Panc1 (cell line): ENCODE data around the gene ABHD15. TPM values are rescaled to one million over a fixed set of nuclear protein-coding genes. Genes with fewer than 3 reads are reported as not detected.

Experiments
- ATAC-seq: fragments of 200-7000 bp; cut with Tn5 transposase; 2 replicates; pipeline ENCODE4 v1.9.1; 2020; ENCODE audit warnings: mild to moderate bottlenecking, moderate library complexity
- BruUV-seq: library from RNA; stranded (reverse); fragments of 400-500 nt; replicated peaks from 2 replicates; lab custom pipeline; 2021; lab: Mats Ljungman, UMichigan
- CTCF ChIA-PET: fragments of 300-600 bp; sonication (Branson Sonifier 250); formaldehyde crosslinking; loops from one replicate; lab custom pipeline; 2022; ENCODE audit warnings: antibody characterized with exemption; lab: Charles Lee
- POLR2A ChIA-PET: fragments of 300-600 bp; sonication (Branson Sonifier 250); formaldehyde crosslinking; loops from one replicate; lab custom pipeline; 2022; ENCODE audit warnings: antibody characterized with exemption; lab: Charles Lee
- DNase-seq: peaks from one replicate; pipeline ENCODE4 v3.0.0-alpha.2; 2010; ENCODE audit warnings: low read depth, low spot score
- H3K27ac ChIP-seq: 2 replicates; pipeline ENCODE4 v1.5.1; 2011; ENCODE audit warnings: mild to moderate bottlenecking, low read length, inconsistent platforms
- H3K27me3 ChIP-seq: fragments of 200-500 bp; sonication (Bioruptor generic); 2 replicates; pipeline ENCODE4 v1.6.0; 2014; ENCODE audit warnings: low read length, inconsistent platforms; ENCODE audit not compliant: control insufficient read depth, insufficient read depth
- H3K36me3 ChIP-seq: fragments of 200-500 bp; sonication (Bioruptor generic); 2 replicates; pipeline ENCODE4 v1.5.1; 2014; ENCODE audit warnings: inconsistent platforms, mild to moderate bottlenecking, low read length, moderate library complexity; ENCODE audit not compliant: control insufficient read depth, insufficient read depth
- H3K4me1 ChIP-seq: 2 replicates; pipeline ENCODE4 v1.5.1; 2011; ENCODE audit warnings: inconsistent platforms, mild to moderate bottlenecking, low read length, moderate library complexity; ENCODE audit not compliant: control insufficient read depth, insufficient read depth
- H3K4me3 ChIP-seq, 2 experiments: 2 replicates each; pipeline ENCODE4 v1.5.1; 2011 to 2012; ENCODE audit warnings: low read depth in 2 of 2, low read length in 2 of 2, mild to moderate bottlenecking in 2 of 2, inconsistent platforms in 1 of 2, moderate library complexity in 1 of 2
- H3K9me3 ChIP-seq: fragments of 200-500 bp; sonication (Bioruptor generic); 2 replicates; pipeline ENCODE4 v1.5.1; 2014; ENCODE audit warnings: low read depth, mild to moderate bottlenecking, inconsistent platforms, low read length, moderate library complexity; ENCODE audit not compliant: control insufficient read depth, insufficient read depth
- POLR2AphosphoS5 ChIP-seq: IDR thresholded peaks from 2 replicates; pipeline ENCODE4 v1.6.1; 2012; ENCODE audit warnings: mild to moderate bottlenecking, low read depth, low read length, moderate library complexity
- SIN3A ChIP-seq: IDR thresholded peaks from 2 replicates; pipeline ENCODE4 v1.6.1; 2012; ENCODE audit warnings: low read depth, mild to moderate bottlenecking, low read length, moderate library complexity, borderline replicate concordance; ENCODE audit not compliant: insufficient read depth
- TCF7L2 ChIP-seq: IDR thresholded peaks from 2 replicates; pipeline ENCODE4 v1.6.1; 2011; ENCODE audit warnings: mild to moderate bottlenecking, low read depth, low read length, inconsistent platforms
- in situ Hi-C: cut with HindIII; loops from 2 replicates; pipeline ENCODE4 v1.10.0; 2016; ENCODE audit warnings: low sequenced_read_pairs, low pct_unique_long_range_greater_than_20kb
- intact Hi-C: fragments of 100-400 bp; cut with micrococcal nuclease; formaldehyde crosslinking; loops from one replicate; pipeline ENCODE4 v1.10.0; 2022; ENCODE audit not compliant: unreplicated experiment
- total RNA-seq: library from RNA; stranded (reverse); gene quantifications from one replicate; pipeline ENCODE4 v1.2.1, GENCODE V29; 2021; ENCODE audit not compliant: unreplicated experiment
- TF ChIP-seq, protein P1 (sequence below): fragments of 450-650 bp; IDR thresholded peaks from 2 replicates; pipeline ENCODE4 v1.5.1; 2017; ENCODE audit warnings: mild to moderate bottlenecking
- TF ChIP-seq, protein P2 (sequence below), 2 experiments: IDR thresholded peaks; 2 replicates each; pipeline ENCODE4 v1.6.1; 2011 to 2012; ENCODE audit warnings: low read depth in 2 of 2, control low read depth in 1 of 2, low read length in 1 of 2, mild to moderate bottlenecking in 1 of 2, moderate library complexity in 1 of 2; ENCODE audit not compliant: insufficient read depth in 1 of 2

The ABHD15 gene
- total RNA-seq, 1 experiment from 2014 or later: 33.7 TPM

DNA sequence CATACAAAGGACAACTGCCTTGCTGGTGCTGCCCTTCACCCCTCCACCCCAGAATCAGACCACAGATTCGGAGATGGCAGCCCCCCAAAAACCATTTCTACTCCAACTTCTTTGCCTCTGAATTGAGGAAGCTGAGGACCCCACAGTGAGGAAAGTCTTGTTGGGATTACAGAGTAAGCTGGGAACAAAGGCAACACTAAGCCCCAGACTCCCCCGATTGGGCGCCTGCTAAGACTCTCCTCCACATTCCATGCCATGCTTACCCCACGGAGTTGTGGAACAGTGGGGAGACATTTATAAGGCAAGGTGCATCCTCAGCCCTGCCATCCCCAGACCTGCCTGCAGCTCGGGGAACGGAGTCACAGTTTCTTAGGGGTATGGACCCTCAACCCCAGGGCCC, 20.8 kb upstream of the ABHD15 start:
- no TSS peak for BruUV-seq
- CTCF ChIA-PET: interaction anchor here (0.6 kb wide), 3 partner anchors 192 to 649 kb away, joined by 3 to 7 read pairs (median 6); no protein-coding TSS in a partner anchor
- peaks cover 48% of the 10 kb centered on the region for H3K4me1 ChIP-seq
- no peak for DNase-seq
- ATAC-seq: no peak
- intact Hi-C loops (no loop called here), in situ Hi-C loops (no loop called here)
- POLR2A ChIA-PET: no interaction called here
- TF ChIP-seq, protein P1, sequence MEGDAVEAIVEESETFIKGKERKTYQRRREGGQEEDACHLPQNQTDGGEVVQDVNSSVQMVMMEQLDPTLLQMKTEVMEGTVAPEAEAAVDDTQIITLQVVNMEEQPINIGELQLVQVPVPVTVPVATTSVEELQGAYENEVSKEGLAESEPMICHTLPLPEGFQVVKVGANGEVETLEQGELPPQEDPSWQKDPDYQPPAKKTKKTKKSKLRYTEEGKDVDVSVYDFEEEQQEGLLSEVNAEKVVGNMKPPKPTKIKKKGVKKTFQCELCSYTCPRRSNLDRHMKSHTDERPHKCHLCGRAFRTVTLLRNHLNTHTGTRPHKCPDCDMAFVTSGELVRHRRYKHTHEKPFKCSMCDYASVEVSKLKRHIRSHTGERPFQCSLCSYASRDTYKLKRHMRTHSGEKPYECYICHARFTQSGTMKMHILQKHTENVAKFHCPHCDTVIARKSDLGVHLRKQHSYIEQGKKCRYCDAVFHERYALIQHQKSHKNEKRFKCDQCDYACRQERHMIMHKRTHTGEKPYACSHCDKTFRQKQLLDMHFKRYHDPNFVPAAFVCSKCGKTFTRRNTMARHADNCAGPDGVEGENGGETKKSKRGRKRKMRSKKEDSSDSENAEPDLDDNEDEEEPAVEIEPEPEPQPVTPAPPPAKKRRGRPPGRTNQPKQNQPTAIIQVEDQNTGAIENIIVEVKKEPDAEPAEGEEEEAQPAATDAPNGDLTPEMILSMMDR: no peak
- TF ChIP-seq POLR2AphosphoS5 (no peak), TCF7L2 (no peak), SIN3A (no peak)
- TF ChIP-seq, protein P2, sequence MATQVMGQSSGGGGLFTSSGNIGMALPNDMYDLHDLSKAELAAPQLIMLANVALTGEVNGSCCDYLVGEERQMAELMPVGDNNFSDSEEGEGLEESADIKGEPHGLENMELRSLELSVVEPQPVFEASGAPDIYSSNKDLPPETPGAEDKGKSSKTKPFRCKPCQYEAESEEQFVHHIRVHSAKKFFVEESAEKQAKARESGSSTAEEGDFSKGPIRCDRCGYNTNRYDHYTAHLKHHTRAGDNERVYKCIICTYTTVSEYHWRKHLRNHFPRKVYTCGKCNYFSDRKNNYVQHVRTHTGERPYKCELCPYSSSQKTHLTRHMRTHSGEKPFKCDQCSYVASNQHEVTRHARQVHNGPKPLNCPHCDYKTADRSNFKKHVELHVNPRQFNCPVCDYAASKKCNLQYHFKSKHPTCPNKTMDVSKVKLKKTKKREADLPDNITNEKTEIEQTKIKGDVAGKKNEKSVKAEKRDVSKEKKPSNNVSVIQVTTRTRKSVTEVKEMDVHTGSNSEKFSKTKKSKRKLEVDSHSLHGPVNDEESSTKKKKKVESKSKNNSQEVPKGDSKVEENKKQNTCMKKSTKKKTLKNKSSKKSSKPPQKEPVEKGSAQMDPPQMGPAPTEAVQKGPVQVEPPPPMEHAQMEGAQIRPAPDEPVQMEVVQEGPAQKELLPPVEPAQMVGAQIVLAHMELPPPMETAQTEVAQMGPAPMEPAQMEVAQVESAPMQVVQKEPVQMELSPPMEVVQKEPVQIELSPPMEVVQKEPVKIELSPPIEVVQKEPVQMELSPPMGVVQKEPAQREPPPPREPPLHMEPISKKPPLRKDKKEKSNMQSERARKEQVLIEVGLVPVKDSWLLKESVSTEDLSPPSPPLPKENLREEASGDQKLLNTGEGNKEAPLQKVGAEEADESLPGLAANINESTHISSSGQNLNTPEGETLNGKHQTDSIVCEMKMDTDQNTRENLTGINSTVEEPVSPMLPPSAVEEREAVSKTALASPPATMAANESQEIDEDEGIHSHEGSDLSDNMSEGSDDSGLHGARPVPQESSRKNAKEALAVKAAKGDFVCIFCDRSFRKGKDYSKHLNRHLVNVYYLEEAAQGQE (IDR thresholded peaks at IDR 0.05; ENCODE audit: insufficient read depth in 1 of 2, low read depth in 2 of 2, low read length in 1 of 2): no peak
- H3K9me3 ChIP-seq: no peaks in the 10 kb centered on the region
- H3K27ac ChIP-seq: no peak overlapping the region; the same call in 1 of the 2 replicates
- H3K4me3 ChIP-seq: peak overlapping the region; percentile 77 to 92
- H3K36me3 ChIP-seq: peaks cover 5% of the 10 kb centered on the region; the same call in 1 of the 2 replicates
- no peaks in the 10 kb centered on the region for H3K27me3 ChIP-seq

DNA sequence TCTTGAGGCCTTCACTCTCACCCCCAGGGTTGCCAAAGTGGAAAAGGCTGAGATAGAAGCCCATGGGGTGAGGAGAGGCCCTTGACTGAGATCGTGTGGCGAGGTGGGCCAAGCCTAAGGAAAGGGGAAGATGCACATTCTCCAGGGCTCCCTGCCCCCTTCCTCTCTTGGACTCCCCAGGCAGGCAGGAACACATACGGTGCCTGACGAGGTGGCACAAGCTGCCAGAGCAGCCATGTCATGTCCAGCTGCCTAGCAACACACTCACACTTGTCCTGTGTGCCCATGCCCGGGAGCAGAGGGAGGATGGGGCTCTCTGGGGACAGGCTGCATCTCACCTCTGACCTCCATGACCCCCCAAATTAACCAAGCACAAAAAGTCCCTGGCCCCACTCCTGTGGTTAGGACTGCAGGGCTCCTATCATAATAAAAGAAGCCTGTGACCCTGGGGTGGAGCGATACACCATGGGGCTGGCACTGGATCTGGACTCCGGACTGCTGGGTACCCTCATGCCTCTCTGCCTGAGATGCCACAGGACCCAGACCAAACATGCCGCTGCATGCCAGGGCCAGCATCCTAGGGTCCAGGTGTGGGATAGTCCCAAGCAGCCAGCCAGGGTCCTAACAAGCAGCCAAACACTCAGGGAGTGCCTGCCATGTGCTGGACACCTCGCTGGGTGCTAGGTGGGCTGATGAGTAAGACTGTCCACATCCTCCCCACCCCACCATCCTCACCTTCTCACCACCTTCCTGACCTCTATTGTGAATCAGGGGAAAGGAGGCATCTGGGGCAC, 20.0 kb upstream of the ABHD15 start:
- no peak for DNase-seq
- TF ChIP-seq POLR2AphosphoS5: no peak
- TF ChIP-seq, protein P1: no peak
- Histone ChIP-seq H3K27ac (peak overlapping the region; percentile 39), H3K4me1 (peaks cover 41% of the 10 kb centered on the region), H3K9me3 (no peaks in the 10 kb centered on the region), H3K36me3 (peaks cover 5% of the 10 kb centered on the region; the same call in 1 of the 2 replicates), H3K4me3 (no peak overlapping the region), H3K27me3 (no peaks in the 10 kb centered on the region)
- intact Hi-C loops: no loop called here
- ChIA-PET POLR2A (no interaction called here), CTCF (interaction anchor here (0.6 to 1.7 kb wide), 2 partner anchors 30 to 193 kb away, joined by 5 to 7 read pairs; no protein-coding TSS in a partner anchor)
- BruUV-seq: no TSS peak
- in situ Hi-C loops: no loop called here
- ATAC-seq: no peak
